Measurements from ENCODE around the gene EVC. TPM values are rescaled to one million over a fixed set of nuclear protein-coding genes. Genes with fewer than 3 reads are reported as not detected.
A peak's percentile ranks its signal among the peaks of the same experiment; 100 is the strongest.

The EVC gene
- total RNA-seq, result 27.6 TPM
- long read RNA-seq, full-length matches to known transcripts, result 4 of 30 reads
- long read RNA-seq, partial matches to known transcripts, result 5 of 30 reads
- long read RNA-seq, other reads (novel, unspliced or antisense), result 21 of 30 reads

DNA sequence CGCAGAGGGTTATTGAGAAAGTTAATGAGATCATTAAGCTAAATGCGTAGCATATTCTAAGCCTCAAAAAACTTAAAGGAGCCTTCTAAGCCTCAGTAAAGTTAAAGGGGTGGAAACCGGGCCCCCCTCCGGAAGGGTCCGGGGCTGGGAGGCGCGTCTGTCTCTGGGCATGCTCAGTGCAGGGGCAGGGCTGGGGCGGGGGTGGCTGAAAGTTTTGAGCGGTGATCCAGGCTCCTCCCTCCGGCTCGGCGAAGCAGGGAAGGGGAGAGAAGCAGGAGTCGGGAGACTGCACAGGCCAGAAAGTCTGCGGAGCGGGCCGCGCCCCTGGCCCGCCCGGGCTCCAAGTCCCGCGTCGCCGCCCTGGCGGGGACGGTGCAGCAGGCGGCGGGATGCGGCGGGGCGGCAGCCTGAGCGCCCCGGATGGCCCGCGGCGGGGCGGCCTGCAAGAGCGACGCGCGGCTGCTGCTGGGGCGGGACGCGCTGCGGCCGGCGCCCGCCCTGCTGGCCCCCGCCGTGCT, at the start of gene EVC:
EVC (plus strand) TSS at position 241 of the 518 bp plus-strand sequence; CDS start at position 421, 180 bp downstream.
- intact Hi-C loops (cut with DNase I), result no loop called here
- Histone ChIP-seq H3K4me1 (peaks cover 18% of the 10 kb centered on the region), H3K4me3 (peak within 1 kb of the TSS; percentile 57), H3K36me3 (no peaks in the 10 kb centered on the region), H3K9me3 (no peaks in the 10 kb centered on the region), H3K27me3 (no peaks in the 10 kb centered on the region), H3K27ac (peak within 1 kb of the TSS; percentile 51)
- DNase-seq (peak; percentile 90), ATAC-seq (peak; percentile 83)
- TF ChIP-seq, protein P1, sequence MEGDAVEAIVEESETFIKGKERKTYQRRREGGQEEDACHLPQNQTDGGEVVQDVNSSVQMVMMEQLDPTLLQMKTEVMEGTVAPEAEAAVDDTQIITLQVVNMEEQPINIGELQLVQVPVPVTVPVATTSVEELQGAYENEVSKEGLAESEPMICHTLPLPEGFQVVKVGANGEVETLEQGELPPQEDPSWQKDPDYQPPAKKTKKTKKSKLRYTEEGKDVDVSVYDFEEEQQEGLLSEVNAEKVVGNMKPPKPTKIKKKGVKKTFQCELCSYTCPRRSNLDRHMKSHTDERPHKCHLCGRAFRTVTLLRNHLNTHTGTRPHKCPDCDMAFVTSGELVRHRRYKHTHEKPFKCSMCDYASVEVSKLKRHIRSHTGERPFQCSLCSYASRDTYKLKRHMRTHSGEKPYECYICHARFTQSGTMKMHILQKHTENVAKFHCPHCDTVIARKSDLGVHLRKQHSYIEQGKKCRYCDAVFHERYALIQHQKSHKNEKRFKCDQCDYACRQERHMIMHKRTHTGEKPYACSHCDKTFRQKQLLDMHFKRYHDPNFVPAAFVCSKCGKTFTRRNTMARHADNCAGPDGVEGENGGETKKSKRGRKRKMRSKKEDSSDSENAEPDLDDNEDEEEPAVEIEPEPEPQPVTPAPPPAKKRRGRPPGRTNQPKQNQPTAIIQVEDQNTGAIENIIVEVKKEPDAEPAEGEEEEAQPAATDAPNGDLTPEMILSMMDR (IDR thresholded peaks at IDR 0.05), result no peak

DNA sequence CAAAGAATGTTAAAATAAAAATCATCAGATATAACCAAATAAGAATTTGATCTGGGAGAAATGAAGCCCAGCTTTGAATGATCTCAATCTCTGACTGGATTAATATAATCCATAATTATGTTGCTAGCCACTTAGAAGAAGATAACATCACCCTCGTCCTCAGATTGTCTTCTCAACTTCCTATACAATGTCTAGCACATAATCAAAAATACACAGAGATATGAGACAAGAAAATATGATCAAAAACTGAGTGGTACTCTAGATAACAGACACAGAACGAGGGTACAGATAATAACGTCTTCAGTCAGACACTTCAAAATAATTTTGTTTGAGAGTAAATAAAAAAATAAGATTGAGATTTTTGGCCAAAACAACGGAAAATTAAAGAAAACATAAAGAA, 49.8 kb upstream of the EVC start:
- DNase-seq (no peak), ATAC-seq (no peak)
- no peak overlapping the region for H3K27ac ChIP-seq
- H3K27me3 ChIP-seq, result no peaks in the 10 kb centered on the region
- H3K9me3 ChIP-seq, result no peaks in the 10 kb centered on the region
- no peak overlapping the region for H3K4me3 ChIP-seq
- TF ChIP-seq, protein P1 (IDR thresholded peaks at IDR 0.05), result no peak
- H3K4me1 ChIP-seq, result no peaks in the 10 kb centered on the region
- intact Hi-C loops (cut with DNase I), result no loop called here
- H3K36me3 ChIP-seq, result no peaks in the 10 kb centered on the region

DNA sequence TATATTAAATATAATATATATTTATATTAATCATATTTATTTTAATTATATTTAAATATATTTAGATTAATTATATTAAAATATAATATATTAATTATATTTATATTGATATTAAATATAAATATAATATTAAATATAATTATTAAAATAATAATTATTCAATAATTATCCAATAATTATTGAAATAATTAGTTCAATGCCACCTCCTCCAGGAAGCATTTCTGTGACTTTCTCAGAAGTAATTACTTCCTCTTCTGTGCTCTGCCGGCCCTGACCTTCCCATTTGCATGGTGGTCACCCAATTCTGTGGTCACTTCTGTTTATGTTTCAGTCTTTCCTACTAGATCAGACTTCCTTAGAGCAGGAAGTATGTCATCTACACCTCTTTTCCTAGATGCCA, 48.4 kb upstream of the EVC start:
- intact Hi-C loops (cut with DNase I), result no loop called here
- Histone ChIP-seq H3K36me3 (no peaks in the 10 kb centered on the region), H3K27ac (no peak overlapping the region), H3K4me3 (no peak overlapping the region), H3K9me3 (no peaks in the 10 kb centered on the region), H3K27me3 (no peaks in the 10 kb centered on the region), H3K4me1 (no peaks in the 10 kb centered on the region)
- TF ChIP-seq, protein P1 (IDR thresholded peaks at IDR 0.05), result no peak
- DNase-seq, result no peak
- no peak for ATAC-seq

DNA sequence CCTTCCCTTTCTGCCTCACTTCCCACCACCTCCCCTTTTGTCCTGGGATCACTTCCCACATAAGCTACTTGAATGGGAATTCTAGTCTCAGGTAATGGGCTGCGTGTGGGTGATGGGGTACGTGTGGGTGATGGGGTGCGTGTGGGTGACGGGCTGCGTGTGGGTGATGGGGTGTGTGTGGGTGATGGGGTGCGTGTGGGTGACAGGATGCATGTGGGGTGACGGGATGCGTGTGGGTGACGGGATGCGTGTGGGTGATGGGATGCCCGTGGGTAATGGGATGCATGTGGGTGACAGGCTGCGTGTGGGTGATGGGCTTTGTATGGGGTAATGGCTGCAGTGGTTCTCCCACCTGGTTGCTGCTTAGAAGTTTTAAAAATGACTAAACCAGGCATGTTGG, 46.2 kb upstream of the EVC start:
- no peaks in the 10 kb centered on the region for H3K27me3 ChIP-seq
- no peaks in the 10 kb centered on the region for H3K36me3 ChIP-seq
- no peak overlapping the region for H3K27ac ChIP-seq
- no peaks in the 10 kb centered on the region for H3K4me1 ChIP-seq
- intact Hi-C loops (cut with DNase I), result no loop called here
- H3K9me3 ChIP-seq, result no peaks in the 10 kb centered on the region
- TF ChIP-seq, protein P1 (IDR thresholded peaks at IDR 0.05), result no peak
- DNase-seq (no peak), ATAC-seq (peak; percentile 37)
- H3K4me3 ChIP-seq, result no peak overlapping the region

DNA sequence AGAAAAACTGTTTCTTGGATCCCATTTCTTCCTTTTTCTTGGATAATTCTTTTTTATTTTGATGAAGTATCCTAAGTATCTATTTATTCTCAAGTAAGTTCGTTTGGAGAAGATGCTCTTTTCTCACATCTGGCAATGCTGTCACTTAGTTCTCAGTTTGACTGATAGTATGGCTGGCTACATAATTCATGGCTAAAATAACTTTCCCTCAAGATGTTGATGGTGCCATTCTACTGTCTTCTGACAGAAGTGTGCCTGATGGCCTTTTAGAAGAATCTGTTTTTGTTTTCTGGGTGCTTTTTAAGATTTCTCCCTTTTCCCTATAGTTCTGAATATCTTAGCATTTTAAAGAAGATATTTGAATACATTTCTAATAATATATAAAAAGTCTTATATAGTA, 44.3 kb upstream of the EVC start:
- intact Hi-C loops (cut with DNase I), result no loop called here
- H3K36me3 ChIP-seq, result no peaks in the 10 kb centered on the region
- ATAC-seq, result no peak

More for the DNA sequence above, 44.3 kb upstream of the EVC start:
- Histone ChIP-seq H3K27me3 (no peaks in the 10 kb centered on the region), H3K27ac (no peak overlapping the region), H3K9me3 (no peaks in the 10 kb centered on the region), H3K4me1 (no peaks in the 10 kb centered on the region), H3K4me3 (no peak overlapping the region)
- no peak for DNase-seq
- TF ChIP-seq, protein P1 (IDR thresholded peaks at IDR 0.05), result no peak

All from upper lobe of right lung (tissue), 1 donor.